GM12873 (cell line): ENCODE measurements around the gene TSEN15.

ENCODE experiments used
- CTCF ChIP-seq: IDR thresholded peaks from 2 replicates; pipeline ENCODE4 v1.5.1; 2012; ENCODE audit warnings: low read depth, mild to moderate bottlenecking, moderate library complexity, low read length, control low read depth; ENCODE audit not compliant: insufficient read depth; ENCODE audit errors: missing control alignments

The TSEN15 gene

GRCh38 chr1:184049836-184050468, 1.6 kb upstream of the TSEN15 start:
- TF ChIP-seq CTCF: no peak

GRCh38 chr1:184050636-184051035, 894 bp upstream of the TSEN15 start:
- TF ChIP-seq CTCF: no peak

GRCh38 chr1:184051138-184051484, 419 bp upstream of the TSEN15 start:
- no peak for TF ChIP-seq CTCF

GRCh38 chr1:184052194-184052559, 647 bp downstream of the TSEN15 start:
- TF ChIP-seq CTCF: no peak

- TF ChIP-seq CTCF: no peak
Measured at GRCh38 chr1:184052750-184053149, 1.2 kb downstream of the TSEN15 start.

- no peak for TF ChIP-seq CTCF
Measured at GRCh38 chr1:184053881-184054280, 2.4 kb downstream of the TSEN15 start.

GRCh38 chr1:184056921-184057555, 5.5 kb downstream of the TSEN15 start:
- TF ChIP-seq CTCF: no peak
